Measurements from ENCODE around the gene BTAF1.
"Not testable (repeated sequence)": the region's sequence is repeated elsewhere in the genome, so short reads cannot be mapped to it uniquely, and the experiment has no call there.

Gene BTAF1

DNA sequence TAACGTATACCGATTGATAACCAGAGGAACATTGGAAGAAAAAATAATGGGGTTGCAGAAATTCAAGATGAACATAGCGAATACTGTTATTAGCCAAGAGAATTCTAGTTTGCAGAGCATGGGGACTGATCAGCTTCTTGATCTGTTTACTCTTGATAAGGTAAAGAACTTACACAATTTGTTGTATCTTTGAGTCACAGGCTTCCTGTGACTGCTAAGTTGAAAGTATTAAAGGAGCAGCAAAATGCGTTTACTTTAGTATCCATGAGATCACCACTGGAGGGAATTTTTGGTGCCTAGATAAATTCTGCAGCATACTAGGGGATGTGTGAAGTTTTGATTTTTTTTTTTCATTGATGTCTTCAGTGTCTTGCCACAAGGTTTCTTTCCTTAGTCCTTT, 103.6 kb downstream of the BTAF1 start:
- no peak for TF ChIP-seq CTCF (IDR thresholded peaks at IDR 0.05; ENCODE audit: low read depth, low read length)

DNA sequence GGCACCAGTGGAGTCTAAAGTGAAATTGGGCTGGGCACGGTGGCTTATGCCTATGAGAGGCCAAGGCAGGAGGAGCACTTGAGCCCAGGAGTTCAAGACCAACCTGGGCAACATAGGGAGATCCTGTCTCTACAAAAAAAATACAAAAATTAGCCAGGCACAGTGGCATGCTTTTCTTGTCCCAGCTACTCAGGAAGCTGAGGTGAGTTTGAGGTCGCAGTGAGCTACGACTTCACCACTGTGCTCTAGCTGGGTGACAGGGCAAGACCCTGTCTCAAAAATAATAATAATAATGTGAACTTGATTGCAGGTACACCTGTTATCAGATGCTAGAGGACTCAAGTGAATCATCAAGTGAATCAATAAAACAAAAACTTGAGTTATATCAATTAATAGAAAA, 108.0 kb downstream of the BTAF1 start:
- TF ChIP-seq CTCF (IDR thresholded peaks at IDR 0.05; ENCODE audit: low read depth, low read length), result no peak

More for the DNA sequence above, 103.6 kb downstream of the BTAF1 start:
- DNase-seq (ENCODE audit: extremely low read depth, low read depth), result no peak

GRCh38 chr10:92033070-92033469, 109.5 kb downstream of the BTAF1 start:
- not testable (repeated sequence) for DNase-seq (ENCODE audit: extremely low read depth, low read depth)

More for the DNA sequence above, 108.0 kb downstream of the BTAF1 start:
- no peak for DNase-seq (ENCODE audit: extremely low read depth, low read depth)

DNA sequence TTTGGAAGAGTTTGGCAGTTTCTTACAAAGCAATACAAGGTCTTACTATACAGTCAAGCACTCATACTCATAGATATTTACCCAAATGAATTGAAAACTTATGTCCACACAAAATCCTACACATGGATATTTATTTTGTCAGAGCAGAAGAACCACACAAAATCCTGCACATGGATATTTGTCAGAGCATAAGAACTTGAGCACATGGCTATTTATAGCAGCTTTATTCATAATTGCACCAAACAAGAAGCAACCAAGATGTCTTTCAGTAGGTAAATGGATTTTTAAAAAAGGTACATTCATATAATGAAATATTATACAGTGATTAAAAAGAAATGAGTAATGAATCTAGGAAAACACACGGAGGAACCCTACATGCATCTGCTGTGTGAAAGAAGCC, 115.4 kb downstream of the BTAF1 start:
- no peak for DNase-seq (ENCODE audit: extremely low read depth, low read depth)
- TF ChIP-seq CTCF (IDR thresholded peaks at IDR 0.05; ENCODE audit: low read depth, low read length), result no peak

DNA sequence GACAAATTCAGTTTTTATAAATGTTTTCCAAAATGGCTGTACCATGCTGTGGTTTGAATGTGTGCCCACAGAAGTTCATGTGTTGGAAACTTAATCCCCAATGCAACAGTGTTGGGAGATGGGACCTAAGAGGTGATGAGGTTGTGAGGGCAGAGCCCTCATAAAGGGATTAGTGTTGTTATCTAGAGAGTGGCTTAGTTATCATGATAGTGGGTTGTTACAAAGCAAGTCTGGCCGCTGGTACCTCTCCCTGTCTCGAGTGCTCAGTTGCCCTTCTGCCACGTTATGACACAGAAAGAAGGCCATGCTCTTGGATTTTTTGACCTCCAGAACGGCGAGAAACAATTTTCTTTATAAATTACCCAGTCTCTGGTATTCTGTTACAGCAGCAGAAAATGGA, 119.0 kb downstream of the BTAF1 start:
- no peak for DNase-seq (ENCODE audit: extremely low read depth, low read depth)
- TF ChIP-seq CTCF (IDR thresholded peaks at IDR 0.05; ENCODE audit: low read depth, low read length), result no peak

DNA sequence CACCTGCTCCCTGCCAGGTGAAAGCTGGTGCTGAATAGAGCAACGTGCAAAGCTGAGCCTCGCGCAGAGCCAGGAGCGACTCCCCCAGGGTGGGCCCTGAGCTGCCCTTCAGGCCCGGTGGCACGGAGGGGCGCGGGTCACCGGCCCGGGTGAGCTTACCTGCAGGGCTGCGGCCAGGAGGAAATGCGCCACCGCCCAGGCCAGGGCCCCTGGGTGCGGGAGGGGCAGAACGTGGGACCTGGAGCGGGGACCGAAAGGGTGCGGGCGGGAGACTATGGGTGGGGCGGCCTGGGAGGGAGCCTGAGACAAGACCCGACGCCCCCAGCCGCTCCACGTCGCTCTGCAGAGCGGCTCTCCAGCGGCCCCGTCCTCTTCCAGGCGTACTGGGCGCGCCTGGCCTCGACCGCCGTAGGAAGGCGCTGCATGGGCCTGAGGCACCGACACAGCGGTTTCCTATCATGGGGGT, 122.1 kb downstream of the BTAF1 start:
- no peak for DNase-seq (ENCODE audit: extremely low read depth, low read depth)
- no peak for TF ChIP-seq CTCF (IDR thresholded peaks at IDR 0.05; ENCODE audit: low read depth, low read length)

DNA sequence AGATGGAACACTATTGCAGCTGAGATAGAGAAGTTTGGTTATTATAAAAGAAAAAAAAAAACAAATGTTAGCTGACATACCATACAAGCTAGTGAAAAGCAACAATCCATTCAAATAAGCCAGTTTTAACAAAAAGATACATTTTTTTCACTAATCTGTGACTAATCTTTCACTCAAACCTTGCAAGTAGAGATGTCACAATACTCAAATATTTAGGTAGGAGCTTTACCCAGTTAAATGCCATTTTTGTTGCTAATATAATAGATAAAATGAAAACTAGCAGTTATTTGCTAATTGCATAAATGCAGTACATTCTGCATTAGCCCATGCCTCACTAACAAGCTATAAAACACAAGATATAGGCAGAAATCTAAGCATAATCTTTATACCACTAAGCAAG, 123.6 kb downstream of the BTAF1 start:
- no peak for TF ChIP-seq CTCF (IDR thresholded peaks at IDR 0.05; ENCODE audit: low read depth, low read length)
- no peak for DNase-seq (ENCODE audit: extremely low read depth, low read depth)

GRCh38 chr10:92052088-92052487, 128.5 kb downstream of the BTAF1 start:
- DNase-seq (ENCODE audit: extremely low read depth, low read depth), result no peak
- no peak for TF ChIP-seq CTCF (IDR thresholded peaks at IDR 0.05; ENCODE audit: low read depth, low read length)
